ENCODE measurements around the gene SPAG6.
A peak's percentile ranks its signal among the peaks of the same experiment; 100 is the strongest.

The SPAG6 gene

GRCh38 chr10:22436893-22437619 lies 91.8 kb downstream of the SPAG6 start:
- DNase-seq = peak; percentile 95

- no peak for DNase-seq
These were observed 92.6 kb downstream of the SPAG6 start for GRCh38 chr10:22437620-22438588.

GRCh38 chr10:22438711-22439110 lies 93.4 kb downstream of the SPAG6 start:
- peak; percentile 9 for DNase-seq

GRCh38 chr10:22442063-22442462 lies 96.8 kb downstream of the SPAG6 start:
- peak; percentile 18 for DNase-seq

- DNase-seq = no peak
These were observed 97.2 kb downstream of the SPAG6 start for GRCh38 chr10:22442468-22442867.

GRCh38 chr10:22443175-22443901 lies 98.0 kb downstream of the SPAG6 start:
- DNase-seq = no peak

GRCh38 chr10:22444219-22444788 lies 99.0 kb downstream of the SPAG6 start:
- no peak for DNase-seq

GRCh38 chr10:22445495-22445894 lies 100.2 kb downstream of the SPAG6 start:
- DNase-seq = no peak

GRCh38 chr10:22447068-22447467 lies 101.8 kb downstream of the SPAG6 start:
- DNase-seq = no peak

GRCh38 chr10:22451346-22451745 lies 106.0 kb downstream of the SPAG6 start:
- DNase-seq = no peak

GRCh38 chr10:22453320-22453719 lies 108.0 kb downstream of the SPAG6 start:
- no peak for DNase-seq

GRCh38 chr10:22453948-22454591 lies 108.8 kb downstream of the SPAG6 start:
- DNase-seq = no peak

GRCh38 chr10:22454634-22455033 lies 109.3 kb downstream of the SPAG6 start:
- peak; percentile 16 for DNase-seq

- DNase-seq = no peak
These were observed 110.0 kb downstream of the SPAG6 start for GRCh38 chr10:22455068-22455857.

GRCh38 chr10:22456486-22456885 lies 111.2 kb downstream of the SPAG6 start:
- no peak for DNase-seq

- no peak for DNase-seq
These were observed 113.2 kb downstream of the SPAG6 start for GRCh38 chr10:22458272-22459038.

- no peak for DNase-seq
These were observed 114.2 kb downstream of the SPAG6 start for GRCh38 chr10:22459496-22459895.

GRCh38 chr10:22460101-22460500 lies 114.8 kb downstream of the SPAG6 start:
- no peak for DNase-seq

GRCh38 chr10:22460531-22461403 lies 115.5 kb downstream of the SPAG6 start:
- DNase-seq = no peak

GRCh38 chr10:22461891-22462290 lies 116.6 kb downstream of the SPAG6 start:
- DNase-seq = no peak

All from hematopoietic multipotent progenitor cell treated with erythropoietin and hydrocortisone succinate and interleukin-3 and kit ligand, for 4 days (in vitro differentiated cells).